Activated CD8-positive, alpha-beta memory T cell treated with anti-CD3 and anti-CD28 coated beads for 1 hour (primary cell): ENCODE results near the gene FAXC.

Source experiments
- DNase-seq, 2 donors: peaks; one replicate each; pipeline ENCODE4 v3.0.0-alpha.2; 2020; ENCODE audit warnings: low read depth in 1 of 2; ENCODE audit errors: extremely low read depth in 1 of 2

The FAXC gene

GRCh38 chr6:99349171-99350141 lies at the start of gene FAXC:
FAXC (minus strand) TSS chr6:99349674; CDS start chr6:99349372, 302 bp downstream.
- DNase-seq: no peak

- DNase-seq: no peak
These were observed 47.8 kb upstream of the FAXC start for GRCh38 chr6:99397287-99397686.

- peak; percentile 4 to 52 for DNase-seq
These were observed 44.4 kb upstream of the FAXC start, which contains the start of gene COQ3 for GRCh38 chr6:99393698-99394531. COQ3 (minus strand) TSS chr6:99394195; CDS start chr6:99394179, 16 bp downstream.

GRCh38 chr6:99393366-99393697 lies 43.9 kb upstream of the FAXC start:
- DNase-seq: no peak

GRCh38 chr6:99390896-99391295 lies 41.4 kb upstream of the FAXC start:
- no peak for DNase-seq

- no peak for DNase-seq
These were observed 35.0 kb upstream of the FAXC start for GRCh38 chr6:99384507-99384906.

- no peak for DNase-seq
These were observed 29.2 kb upstream of the FAXC start for GRCh38 chr6:99378636-99379035.

- DNase-seq: no peak
These were observed 20.1 kb upstream of the FAXC start for GRCh38 chr6:99369533-99369932.

- no peak for DNase-seq
These were observed 17.4 kb upstream of the FAXC start for GRCh38 chr6:99366852-99367251.

GRCh38 chr6:99364026-99364425 lies 14.6 kb upstream of the FAXC start:
- no peak for DNase-seq

GRCh38 chr6:99362678-99363268 lies 13.3 kb upstream of the FAXC start:
- no peak for DNase-seq

GRCh38 chr6:99359800-99360199 lies 10.3 kb upstream of the FAXC start:
- DNase-seq: no peak

GRCh38 chr6:99356641-99357040 lies 7.2 kb upstream of the FAXC start:
- no peak for DNase-seq

GRCh38 chr6:99354983-99355382 lies 5.5 kb upstream of the FAXC start:
- DNase-seq: no peak

- DNase-seq: no peak
These were observed 3.7 kb upstream of the FAXC start for GRCh38 chr6:99353126-99353525.

GRCh38 chr6:99350573-99350972 lies 1.1 kb upstream of the FAXC start:
- DNase-seq: no peak

GRCh38 chr6:99348288-99349170 lies 945 bp downstream of the FAXC start:
- DNase-seq: no peak

- DNase-seq: no peak
These were observed 1.7 kb downstream of the FAXC start for GRCh38 chr6:99347804-99348203.

- DNase-seq: no peak
These were observed 2.9 kb downstream of the FAXC start for GRCh38 chr6:99346595-99346994.

- no peak for DNase-seq
These were observed 4.3 kb downstream of the FAXC start for GRCh38 chr6:99345164-99345563.
